Left renal cortex interstitium (tissue), 4 donors: ENCODE data around the gene PEF1. TPM values are rescaled to one million over a fixed set of nuclear protein-coding genes. Genes with fewer than 3 reads are reported as not detected.

ENCODE experiments used
- DNase-seq, 4 donors: peaks; one replicate each; pipeline ENCODE4 v3.0.0-alpha.2; 2013; ENCODE audit warnings: low read depth in 4 of 4, low spot score in 2 of 4, missing footprints in 1 of 4
- polyA plus RNA-seq, 4 donors: library from polyadenylated mRNA; unstranded; fragments of 120-200 nt; gene quantifications; one replicate each; pipeline ENCODE4 v1.2.1, GENCODE V29; 2013; ENCODE audit not compliant: insufficient read length in 4 of 4

The PEF1 gene
- polyA plus RNA-seq, 4 donors: 70.0 to 80.1 (median 79.1) TPM

DNA sequence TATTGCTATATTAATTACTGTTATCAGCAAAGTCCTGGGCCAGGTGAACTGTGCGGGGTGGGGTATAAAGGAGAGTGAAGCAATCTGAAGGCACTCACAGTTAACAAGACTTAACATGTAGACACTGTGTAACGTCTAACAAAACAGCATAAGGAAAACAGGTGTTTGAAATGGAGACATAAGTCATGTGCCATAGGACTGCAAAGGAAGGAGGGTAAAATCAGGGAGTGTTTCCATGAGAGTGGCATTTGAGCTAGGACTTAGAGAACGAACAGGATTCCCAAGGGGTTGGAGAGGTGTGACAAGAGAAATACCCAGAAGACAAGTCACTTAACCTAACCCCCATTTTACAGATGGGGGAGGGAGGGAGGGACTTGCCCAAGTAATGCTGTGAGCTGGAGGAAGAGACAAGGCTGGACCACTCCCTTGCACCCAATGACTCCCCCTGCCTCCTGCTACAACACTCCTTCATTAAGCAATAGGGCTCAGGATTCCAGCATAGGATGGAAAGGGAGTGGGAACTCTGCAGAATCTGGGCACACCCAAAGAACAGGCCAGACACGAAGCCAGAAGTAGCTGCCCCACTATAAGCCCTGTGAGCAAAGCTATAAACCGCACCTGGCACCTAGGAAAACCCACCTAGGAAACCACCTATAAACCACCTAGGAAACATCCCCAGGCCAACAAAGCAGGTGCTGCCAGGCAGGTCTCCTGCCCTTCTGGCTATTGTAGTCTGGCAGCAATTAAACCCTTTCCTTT lies 6.6 kb downstream of the PEF1 start:
- no peak for DNase-seq

DNA sequence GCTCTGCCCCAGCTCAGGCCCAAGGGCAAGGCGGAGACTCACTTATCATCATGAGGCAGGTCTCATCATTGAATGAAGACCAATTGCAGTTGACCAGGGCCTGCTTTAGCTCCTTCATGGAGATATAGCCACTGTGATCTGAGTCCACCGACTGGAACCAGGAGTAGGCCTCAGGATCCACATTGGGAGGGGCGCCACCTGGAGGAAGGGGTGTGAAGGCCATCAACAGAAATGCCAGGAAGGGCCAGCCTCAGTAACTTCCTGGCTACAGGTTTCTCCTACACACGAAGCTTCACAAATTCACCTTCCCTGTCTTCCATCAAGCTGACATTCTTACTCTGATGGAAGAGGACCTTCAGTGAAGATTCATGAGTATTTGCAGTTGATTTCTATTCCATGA lies 11.6 kb downstream of the PEF1 start:
- DNase-seq: no peak

DNA sequence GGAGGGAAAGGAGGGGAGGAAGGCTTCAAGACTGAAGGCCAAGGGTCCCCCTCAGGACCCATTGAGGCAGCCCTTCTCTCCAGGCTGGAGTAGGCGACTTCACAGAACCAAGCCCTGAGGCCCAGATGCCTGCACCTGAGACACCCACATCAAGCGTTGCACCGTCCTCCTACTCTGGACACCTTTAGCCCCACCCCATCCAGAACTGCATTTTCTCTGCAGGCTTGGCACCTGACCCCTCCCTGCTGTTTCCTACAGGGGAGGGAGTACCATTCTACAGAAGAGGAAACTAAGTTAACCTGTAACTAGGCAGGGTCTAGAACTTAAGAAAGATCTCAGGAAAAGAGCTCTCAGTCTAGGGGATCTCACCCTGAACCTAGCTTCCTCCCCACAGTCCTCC lies 12.0 kb downstream of the PEF1 start:
- DNase-seq: no peak

DNA sequence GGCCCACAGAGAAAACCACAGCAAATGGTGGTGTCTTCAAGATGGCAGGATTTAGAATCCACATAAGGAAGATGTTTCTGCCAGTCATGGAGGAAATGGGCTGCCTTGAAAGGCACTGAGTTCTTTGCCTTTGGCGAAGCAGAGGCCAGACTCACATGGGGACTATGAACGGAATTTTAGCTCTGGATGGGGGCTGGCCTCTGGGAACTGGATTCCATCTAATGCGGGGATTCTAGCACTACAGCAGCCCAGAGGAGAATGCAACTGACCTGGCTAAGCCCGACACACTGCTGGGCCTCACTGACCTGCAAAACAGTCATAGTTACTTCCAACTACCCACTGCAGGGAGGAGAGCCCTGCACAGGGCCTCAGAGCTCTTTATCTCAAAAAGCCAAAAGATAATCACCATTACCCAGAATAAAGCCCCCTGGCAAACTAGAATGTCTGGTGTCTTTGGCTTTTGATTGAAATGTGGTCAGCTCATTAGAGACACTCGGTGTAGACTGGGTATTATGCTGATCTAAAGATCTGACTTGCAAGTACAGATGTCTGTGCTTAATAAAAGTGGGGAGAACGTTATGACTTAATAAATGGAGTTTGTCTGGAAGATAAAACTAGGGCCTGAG lies 15.6 kb downstream of the PEF1 start:
- DNase-seq: no peak

DNA sequence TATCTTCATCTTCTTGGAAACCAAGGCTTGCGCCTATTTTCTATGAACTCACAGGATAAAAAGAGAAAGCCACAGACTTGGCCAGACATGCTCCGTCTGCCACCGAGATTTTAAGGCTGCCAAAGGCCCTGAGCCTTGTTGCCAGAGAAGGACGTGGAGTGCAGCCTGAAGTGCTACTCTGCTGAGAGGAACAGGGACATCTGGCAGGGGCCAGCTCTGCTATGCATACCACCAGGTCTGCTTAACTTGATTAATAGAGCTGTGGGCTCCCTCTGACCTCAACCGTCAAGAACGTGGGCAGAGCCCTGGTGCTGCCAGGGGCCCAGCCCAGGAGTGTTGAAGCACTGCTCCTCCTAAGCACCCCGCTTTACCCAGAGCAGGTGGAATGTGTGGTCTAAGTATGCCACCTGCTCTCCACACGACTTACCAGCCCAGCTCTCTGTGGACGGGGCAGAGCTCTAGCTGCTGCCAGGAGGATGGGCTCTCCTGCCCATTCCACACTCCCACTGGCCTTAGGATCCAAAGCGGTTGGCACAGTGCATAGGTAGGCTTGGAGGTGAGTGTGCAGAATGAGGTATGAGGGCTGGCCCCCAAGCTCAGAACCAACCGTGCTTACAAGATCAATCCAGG lies 16.6 kb downstream of the PEF1 start:
- no peak for DNase-seq

DNA sequence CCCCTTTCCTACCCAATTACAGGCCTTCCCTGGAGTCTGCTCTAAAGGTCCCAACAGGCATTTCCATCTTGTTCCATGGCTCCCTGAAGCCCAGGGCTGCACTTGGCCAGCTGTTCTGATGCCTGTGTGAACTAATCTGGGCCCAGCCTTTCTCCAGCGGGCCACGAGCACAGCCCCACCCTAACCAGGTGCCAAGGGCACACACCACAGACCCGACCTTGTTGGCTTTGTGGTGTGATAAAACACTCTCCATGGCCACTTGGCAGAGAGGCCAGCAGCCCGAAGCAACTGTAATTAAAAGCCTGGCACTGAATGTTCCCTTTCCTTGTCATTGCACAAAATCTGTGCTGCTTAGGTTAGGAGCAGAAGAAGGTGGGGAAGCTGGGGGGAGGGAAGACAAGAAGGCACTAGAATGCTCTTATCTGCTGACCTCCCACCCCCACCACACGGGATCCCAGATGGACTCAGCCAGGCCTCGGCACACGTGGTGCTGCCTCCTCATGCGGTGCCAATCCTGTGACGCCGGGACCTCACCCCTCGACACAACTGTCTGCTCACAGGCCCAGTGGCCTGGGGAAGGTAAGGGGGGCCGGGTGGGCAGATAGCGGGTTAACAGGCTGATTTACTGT lies 17.3 kb downstream of the PEF1 start:
- no peak for DNase-seq

DNA sequence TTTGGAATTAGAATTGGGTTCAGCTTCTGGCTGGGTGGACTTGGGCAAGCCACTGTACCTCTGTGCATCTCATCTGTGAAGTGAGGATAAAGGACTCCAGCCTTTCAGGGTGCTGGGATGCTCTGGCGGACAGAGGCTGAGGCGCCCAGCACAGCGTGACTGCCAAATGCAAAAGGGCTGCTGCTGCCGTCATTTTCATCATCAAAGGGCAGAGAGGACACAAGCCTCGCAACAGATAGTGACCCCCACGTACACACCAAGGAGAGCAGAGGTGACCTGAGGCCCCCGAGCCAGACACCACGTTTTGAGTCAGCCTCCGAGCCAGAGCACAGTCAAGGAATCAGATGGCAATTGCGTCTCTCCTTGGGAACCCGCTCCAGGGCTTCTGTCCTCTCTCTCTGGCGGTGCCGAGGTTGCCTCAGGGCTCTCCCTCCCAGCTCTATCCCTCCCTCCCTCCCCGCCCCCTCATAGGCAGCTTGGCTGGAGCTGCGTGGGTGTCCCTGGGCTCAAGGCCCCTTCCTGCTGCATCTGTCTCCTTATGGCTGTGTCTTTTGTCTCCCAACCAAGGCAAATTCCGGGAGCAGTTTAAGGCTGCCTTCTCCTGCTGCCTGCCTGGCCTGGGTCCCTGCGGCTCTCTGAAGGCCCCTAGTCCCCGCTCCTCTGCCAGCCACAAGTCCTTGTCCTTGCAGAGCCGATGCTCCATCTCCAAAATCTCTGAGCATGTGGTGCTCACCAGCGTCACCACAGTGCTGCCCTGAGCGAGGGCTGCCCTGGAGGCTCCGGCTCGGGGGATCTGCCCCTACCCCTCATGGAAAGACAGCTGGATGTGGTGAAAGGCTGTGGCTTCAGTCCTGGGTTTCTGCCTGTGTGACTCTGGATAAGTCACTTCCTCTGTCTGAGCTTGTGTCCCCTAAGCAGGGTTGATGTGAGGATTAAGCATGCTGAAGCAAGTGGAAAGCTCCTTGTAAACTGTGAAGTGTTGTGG lies 18.2 kb downstream of the PEF1 start:
- no peak for DNase-seq

DNA sequence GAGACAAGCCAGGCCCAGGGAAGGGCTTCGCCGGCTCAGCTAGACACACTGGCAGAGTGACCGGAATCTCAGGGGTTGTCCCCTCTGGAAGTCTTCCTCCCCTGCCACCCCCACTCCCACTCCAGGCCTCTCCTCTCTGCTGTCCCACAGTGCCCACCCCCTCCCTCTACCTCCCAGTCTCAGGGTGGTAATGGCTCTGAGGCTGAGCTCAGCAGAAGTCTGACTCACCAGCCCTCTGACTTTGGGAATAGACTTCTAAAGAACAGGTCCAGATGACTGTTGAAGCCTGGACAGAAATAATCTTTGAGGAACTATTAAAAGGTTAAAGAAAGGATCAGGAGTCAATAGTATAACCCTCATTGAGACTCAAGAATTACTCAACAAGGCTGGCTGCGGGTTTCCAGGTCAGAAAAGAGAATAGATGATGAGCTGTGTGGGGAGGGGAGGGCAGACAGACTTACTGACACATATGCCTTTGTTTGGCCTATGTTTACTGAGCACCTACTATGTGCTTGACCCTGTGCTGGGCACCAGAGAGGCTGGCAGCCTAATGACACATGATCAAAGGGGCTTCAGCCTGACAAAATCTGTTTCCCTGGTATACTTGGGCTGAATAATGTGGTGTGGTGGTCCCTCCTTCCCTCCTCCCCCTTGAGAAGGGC lies 19.0 kb downstream of the PEF1 start:
- no peak for DNase-seq

DNA sequence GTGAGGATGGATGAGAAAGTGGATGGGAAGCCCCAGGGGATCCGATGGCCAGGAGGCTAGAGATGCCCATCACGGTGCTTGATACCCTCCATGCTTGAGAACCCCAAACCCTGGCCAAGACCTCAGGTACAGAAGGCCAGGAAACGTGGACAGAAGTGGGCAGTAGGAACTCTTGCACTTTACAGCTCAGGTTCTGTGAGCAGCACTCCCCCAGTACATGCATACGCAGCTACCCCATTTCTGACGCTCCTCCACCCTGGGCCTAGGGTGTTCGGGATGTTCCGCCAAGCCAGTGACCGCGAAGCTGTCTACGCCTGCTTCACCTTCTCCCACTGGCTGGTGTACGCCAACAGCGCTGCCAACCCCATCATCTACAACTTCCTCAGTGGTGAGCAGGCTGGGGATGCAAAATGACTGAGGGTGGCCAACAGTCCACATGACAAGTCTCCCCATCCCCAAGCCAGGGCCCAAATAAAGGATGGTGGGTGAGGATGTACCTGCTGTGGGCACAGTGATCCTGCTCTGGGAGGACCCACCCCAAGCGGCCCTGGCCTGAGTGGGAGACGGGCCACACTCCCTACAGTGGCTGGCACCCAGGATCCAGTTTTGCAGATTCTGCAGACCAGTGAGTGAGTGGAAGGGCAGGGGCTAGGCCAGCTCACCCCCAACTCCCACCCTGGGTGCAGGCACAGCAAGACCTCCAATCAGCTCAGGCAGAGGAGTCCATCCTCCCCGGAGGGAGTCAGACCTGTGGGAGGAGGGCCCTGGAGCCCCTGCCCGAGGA lies 19.8 kb downstream of the PEF1 start:
- DNase-seq: no peak

DNA sequence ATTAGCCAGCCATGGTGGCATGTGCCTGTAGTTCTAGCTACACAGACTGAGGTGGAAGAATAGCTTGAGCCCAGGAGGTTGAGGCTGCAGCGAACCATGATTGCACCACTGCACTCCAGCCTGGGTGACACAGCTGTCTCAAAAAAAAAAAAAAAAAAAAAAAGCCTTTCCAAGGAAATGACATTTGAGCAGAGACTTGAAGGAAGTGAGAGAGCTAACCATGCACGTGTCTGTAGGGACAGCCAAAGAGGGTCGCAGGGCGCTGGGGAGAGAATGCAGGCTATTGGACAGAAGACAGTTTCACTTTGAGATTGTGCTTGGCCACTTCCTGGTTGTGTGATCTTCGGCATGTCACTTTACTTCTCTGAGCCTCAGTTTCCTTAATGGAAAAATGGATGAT lies 20.4 kb downstream of the PEF1 start:
- DNase-seq: no peak

DNA sequence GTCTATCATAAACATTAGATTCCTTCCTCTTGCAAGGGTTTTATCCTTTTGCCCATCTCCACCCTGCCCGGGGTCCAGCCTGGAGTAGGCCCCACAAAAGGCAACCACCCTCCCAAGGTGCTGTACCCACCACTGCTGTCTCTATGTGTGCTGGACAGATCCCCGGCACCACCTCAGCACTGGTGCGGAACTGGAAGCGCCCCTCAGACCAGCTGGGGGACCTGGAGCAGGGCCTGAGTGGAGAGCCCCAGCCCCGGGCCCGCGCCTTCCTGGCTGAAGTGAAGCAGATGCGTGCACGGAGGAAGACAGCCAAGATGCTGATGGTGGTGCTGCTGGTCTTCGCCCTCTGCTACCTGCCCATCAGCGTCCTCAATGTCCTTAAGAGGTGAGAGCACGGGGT lies 21.3 kb downstream of the PEF1 start:
- no peak for DNase-seq

DNA sequence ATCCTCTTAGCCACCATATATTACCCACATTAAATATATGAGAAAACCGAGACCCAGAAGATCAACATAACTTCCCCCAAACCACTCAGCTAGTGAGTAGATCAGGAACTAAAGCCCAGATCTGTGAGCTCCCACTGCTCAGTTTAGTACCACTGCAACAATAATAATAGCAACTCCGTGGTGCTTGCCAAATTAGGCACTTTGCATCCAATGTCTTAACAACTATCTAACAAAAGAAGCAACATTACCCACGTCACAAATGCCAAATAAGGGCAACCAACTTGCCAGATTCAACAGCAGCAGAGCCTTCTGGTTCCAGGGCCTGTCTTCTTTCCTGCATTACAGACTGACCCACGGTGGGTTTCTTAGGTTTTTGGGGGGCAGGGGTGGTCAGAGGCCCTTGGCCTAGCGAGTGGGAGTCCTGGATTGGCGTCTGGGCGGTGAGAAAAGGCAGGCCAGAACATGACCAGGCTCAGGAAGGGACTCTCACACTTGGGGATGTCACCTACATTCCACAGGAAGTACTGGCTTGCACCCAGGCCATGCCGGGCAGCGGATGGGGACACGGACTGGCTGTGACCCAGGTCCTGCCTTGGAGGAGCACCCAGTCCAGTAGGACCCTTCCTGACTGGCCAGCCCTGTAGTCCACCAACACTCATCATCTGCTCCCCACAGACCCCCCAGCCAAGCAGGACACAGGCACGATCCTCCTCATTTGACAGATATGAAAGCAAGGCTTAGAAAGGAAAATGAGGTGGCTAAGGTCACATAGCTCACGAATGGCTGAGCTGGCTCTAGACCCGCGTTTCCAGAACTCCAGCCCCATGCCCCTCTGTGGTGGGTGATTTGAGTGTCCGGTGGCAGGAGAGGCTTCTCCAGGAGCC lies 22.6 kb downstream of the PEF1 start:
- DNase-seq: no peak

DNA sequence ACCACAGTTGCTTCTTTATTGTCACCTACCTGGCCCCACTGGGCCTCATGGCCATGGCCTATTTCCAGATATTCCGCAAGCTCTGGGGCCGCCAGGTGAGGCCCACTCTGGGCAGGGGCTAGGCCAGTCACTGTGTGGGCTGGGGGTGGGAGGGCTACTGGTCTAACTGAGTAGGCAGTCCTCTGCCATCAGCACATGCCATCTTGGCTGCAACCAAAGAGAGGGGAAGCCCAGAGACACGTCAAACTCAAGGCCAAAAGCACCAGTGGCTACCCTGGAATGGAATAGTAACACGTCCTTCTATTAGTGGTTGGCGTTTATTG lies 23.2 kb downstream of the PEF1 start:
- DNase-seq: no peak

DNA sequence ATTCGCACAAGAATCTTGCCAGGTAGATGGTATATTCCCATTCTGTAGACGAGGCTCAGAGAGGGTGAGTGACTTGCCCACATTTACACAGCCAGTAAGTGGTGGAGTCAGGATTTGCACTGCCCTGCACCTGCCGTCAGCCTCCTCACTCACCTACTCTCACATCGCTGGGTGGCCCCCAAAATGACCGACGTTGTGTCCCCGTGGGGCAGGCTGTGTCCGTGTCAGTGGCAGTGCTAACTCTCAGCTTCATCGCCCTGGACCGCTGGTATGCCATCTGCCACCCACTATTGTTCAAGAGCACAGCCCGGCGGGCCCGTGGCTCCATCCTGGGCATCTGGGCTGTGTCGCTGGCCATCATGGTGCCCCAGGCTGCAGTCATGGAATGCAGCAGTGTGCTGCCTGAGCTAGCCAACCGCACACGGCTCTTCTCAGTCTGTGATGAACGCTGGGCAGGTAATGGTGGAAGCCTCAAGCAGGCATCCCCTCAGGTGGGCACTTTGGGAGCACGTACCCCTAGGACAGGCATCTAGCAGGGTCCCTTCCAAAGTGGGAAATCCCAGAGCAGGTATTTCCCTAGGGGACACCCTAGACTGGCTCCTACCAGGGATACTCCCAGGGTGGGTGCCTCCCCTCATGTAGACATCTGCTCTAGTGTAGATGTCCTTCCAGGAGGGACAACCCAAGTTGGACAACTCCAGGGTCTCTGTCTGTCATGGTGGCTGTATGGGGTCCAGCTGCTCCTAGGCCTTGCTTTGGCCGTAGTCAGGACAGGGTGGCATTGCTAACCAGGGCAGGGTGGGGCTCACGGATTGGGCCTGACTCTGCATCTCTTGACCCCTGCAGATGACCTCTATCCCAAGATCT lies 23.8 kb downstream of the PEF1 start:
- no peak for DNase-seq

DNA sequence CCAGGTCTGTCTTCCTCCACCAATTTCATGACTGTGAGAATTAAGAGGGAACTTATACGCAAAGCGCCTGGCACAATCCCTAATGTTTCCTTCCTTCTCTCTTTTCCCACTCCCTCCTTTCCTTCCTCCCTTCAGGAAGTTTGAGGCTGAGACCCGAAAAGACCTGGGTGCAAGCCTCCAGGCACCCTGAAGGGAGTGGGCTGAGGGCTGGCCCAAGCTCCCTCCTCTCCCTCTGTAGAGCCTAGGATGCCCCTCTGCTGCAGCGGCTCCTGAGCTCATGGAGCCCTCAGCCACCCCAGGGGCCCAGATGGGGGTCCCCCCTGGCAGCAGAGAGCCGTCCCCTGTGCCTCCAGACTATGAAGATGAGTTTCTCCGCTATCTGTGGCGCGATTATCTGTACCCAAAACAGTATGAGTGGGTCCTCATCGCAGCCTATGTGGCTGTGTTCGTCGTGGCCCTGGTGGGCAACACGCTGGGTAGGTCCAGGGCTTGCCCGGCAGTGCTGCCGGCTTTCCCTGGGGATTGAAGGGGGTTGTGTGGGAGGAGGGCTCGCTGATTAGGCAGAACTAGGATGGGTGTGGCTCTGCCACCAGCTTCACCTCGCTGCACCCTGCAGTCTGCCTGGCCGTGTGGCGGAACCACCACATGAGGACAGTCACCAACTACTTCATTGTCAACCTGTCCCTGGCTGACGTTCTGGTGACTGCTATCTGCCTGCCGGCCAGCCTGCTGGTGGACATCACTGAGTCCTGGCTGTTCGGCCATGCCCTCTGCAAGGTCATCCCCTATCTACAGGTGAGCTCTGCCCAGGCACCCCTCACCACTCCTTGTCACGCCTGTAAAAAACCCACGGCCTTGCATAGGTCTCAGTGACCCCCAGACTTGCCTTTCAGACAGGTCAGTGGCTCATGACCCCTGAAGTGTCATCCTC lies 25.5 kb downstream of the PEF1 start:
- DNase-seq: no peak
